Measurements from ENCODE around the gene NDUFA7.
"Not testable (repeated sequence)": the region's sequence is repeated elsewhere in the genome, so short reads cannot be mapped to it uniquely, and the experiment has no call there.

The NDUFA7 gene

DNA sequence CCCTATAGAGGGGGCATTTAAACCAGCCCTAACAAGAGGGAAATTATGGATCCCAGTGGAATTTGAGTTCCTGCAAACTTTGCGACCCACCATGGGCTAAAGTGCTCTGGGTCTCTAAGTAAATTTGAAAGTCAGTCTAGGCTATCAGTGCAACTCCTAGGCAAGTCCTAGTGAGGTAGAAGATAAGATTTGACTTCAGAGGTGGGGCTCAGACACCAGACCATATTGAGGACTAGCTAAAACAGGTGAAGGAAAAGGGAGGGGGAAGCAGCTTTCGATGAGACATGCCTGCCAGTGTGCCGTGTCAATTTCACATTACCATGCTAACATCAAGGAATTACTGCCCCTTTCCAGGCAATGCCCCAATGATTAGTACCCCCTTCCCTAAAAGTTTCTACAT is 51.5 kb downstream of the NDUFA7 start:
- DNase-seq, result no peak
- Histone ChIP-seq H3K27me3 (replicated peaks) (no peaks in the 10 kb centered on the region), H3K27ac (no peak overlapping the region), H3K36me3 (replicated peaks) (no peaks in the 10 kb centered on the region), H3K4me3 (ENCODE audit: low read depth, low read length) (no peak overlapping the region)
- TF ChIP-seq, protein P1, sequence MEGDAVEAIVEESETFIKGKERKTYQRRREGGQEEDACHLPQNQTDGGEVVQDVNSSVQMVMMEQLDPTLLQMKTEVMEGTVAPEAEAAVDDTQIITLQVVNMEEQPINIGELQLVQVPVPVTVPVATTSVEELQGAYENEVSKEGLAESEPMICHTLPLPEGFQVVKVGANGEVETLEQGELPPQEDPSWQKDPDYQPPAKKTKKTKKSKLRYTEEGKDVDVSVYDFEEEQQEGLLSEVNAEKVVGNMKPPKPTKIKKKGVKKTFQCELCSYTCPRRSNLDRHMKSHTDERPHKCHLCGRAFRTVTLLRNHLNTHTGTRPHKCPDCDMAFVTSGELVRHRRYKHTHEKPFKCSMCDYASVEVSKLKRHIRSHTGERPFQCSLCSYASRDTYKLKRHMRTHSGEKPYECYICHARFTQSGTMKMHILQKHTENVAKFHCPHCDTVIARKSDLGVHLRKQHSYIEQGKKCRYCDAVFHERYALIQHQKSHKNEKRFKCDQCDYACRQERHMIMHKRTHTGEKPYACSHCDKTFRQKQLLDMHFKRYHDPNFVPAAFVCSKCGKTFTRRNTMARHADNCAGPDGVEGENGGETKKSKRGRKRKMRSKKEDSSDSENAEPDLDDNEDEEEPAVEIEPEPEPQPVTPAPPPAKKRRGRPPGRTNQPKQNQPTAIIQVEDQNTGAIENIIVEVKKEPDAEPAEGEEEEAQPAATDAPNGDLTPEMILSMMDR (IDR thresholded peaks at IDR 0.05; ENCODE audit: low read depth, low read length, missing control alignments), result no peak
- in situ Hi-C loops (cut with HindIII; ENCODE audit: low pct_ligation_motif_present, low sequenced_read_pairs), result no loop called here

DNA sequence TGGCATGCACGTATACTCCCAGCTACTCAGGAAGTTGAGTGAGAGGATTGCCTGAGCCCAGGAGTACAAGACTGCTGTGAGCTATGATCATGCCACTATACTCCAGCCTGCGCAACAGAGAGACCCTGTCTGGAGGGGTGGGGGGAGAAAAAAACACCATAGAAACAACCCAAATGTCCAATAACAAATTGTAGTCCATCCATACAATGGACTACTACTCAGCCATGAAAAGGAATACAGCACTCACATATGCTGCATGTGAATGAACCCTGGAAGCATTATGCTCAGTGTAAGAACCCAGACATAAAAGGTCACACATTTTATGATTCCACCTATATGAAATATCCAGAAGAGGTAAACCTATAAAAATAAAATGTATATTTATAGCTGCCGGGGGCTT is 55.3 kb downstream of the NDUFA7 start:
- no peak overlapping the region for H3K4me3 ChIP-seq (ENCODE audit: low read depth, low read length)
- DNase-seq, result no peak
- no peaks in the 10 kb centered on the region for H3K27me3 ChIP-seq (replicated peaks)
- in situ Hi-C loops (cut with HindIII; ENCODE audit: low pct_ligation_motif_present, low sequenced_read_pairs), result no loop called here
- H3K27ac ChIP-seq, result no peak overlapping the region
- TF ChIP-seq, protein P1 (IDR thresholded peaks at IDR 0.05; ENCODE audit: low read depth, low read length, missing control alignments), result no peak
- H3K36me3 ChIP-seq (replicated peaks), result no peaks in the 10 kb centered on the region

DNA sequence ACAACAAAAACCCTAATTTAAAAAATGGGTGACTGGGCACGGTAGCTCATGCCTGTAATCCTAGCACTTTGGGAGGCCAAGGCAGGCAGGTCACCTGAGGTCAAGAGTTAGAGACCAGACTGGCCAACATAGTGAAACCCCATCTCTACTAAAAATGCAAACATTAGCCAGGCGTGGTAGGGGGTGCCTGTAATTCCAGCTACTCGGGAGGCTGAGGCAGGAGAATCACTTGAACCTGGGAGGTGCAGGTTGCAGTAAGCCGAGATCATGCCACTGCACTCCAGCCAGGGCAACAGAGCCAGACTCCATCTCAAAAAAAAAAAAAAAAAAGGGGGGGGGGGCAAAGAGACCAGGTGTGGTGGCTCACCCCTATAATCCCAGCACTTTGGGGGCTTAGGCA is 56.9 kb downstream of the NDUFA7 start:
- H3K4me3 ChIP-seq (ENCODE audit: low read depth, low read length); in situ Hi-C loops (cut with HindIII; ENCODE audit: low pct_ligation_motif_present, low sequenced_read_pairs); H3K27ac ChIP-seq; DNase-seq; H3K36me3 ChIP-seq (replicated peaks); H3K27me3 ChIP-seq (replicated peaks): not testable (repeated sequence)

DNA sequence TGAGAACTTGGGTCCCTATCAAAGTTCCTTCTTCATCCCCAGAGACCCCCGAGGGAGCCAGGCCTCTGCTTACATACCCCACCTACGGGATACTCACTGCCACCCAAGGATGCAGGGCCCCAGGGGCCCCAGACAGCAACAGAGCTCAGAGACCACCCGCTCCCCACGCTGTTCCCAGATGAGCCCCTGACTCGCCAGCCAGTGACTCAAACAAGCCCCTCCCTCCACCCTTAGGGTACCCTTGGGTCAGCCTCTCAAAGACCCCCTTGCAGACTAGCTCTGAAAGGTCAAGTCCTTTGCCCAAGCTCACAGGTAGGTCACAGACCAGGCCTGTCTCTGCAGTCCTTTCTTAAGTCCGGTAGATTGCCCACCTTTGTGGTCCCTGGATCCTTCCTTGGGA is 58.7 kb downstream of the NDUFA7 start:
- in situ Hi-C loops (cut with HindIII; ENCODE audit: low pct_ligation_motif_present, low sequenced_read_pairs), result no loop called here
- Histone ChIP-seq H3K27me3 (replicated peaks) (no peaks in the 10 kb centered on the region), H3K27ac (no peak overlapping the region), H3K4me3 (ENCODE audit: low read depth, low read length) (no peak overlapping the region), H3K36me3 (replicated peaks) (no peaks in the 10 kb centered on the region)
- no peak for DNase-seq
- TF ChIP-seq, protein P1 (IDR thresholded peaks at IDR 0.05; ENCODE audit: low read depth, low read length, missing control alignments), result no peak

DNA sequence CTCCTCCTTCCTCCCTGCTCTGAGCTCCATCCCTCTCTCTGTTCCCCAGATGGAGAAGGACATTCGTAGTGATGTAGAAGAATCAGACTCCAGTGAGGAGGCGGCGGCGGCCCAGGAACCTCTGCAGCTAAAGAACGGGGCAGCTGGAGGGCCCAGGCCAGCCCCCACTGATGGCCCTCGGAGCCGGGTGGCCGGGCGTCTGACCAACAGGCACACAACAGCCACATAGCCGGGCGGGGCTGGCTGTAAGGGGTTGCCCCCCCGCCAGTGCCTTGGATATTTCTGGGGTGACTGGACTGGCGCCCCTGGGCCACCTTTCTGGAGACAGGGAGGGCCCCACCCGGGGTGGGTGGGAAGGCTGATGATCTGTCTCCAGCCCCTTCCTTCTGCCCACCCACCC is 59.3 kb downstream of the NDUFA7 start:
- Histone ChIP-seq H3K27me3 (replicated peaks) (no peaks in the 10 kb centered on the region), H3K36me3 (replicated peaks) (no peaks in the 10 kb centered on the region), H3K27ac (no peak overlapping the region), H3K4me3 (ENCODE audit: low read depth, low read length) (no peak overlapping the region)
- in situ Hi-C loops (cut with HindIII; ENCODE audit: low pct_ligation_motif_present, low sequenced_read_pairs), result no loop called here
- DNase-seq, result no peak
- TF ChIP-seq, protein P1 (IDR thresholded peaks at IDR 0.05; ENCODE audit: low read depth, low read length, missing control alignments), result no peak

DNA sequence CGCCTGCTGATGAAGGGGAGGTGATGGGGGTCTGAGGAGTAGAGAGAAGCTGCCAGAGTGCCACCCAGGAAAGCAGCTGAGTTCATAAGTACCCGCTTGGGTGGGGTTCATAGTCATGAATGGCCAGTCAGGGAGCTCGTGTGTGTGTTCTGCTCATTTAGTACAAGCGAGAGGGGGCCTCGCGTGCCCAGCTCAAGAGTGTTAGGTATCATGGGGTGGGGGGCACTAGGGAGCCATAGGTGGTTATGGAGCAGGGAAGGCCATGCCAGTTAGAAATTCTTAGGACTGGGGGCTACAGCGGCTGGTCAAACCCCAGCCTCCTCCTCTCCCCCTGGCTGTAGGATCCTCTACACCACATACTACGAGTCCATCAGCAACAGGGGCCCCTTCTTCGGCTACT is 59.8 kb downstream of the NDUFA7 start:
- TF ChIP-seq, protein P1 (IDR thresholded peaks at IDR 0.05; ENCODE audit: low read depth, low read length, missing control alignments), result no peak
- Histone ChIP-seq H3K36me3 (replicated peaks) (no peaks in the 10 kb centered on the region), H3K4me3 (ENCODE audit: low read depth, low read length) (no peak overlapping the region), H3K27ac (no peak overlapping the region), H3K27me3 (replicated peaks) (no peaks in the 10 kb centered on the region)
- in situ Hi-C loops (cut with HindIII; ENCODE audit: low pct_ligation_motif_present, low sequenced_read_pairs), result no loop called here
- no peak for DNase-seq
